OCI-LY1 (cell line): ENCODE results near the gene GORAB.

Experiments used
- EZH2 ChIP-seq: fragments of 200-600 bp; sonication (generic), shearing (Covaris generic); IDR thresholded peaks from 2 replicates; pipeline ENCODE4 v1.8.0; 2017; ENCODE audit warnings: borderline replicate concordance, mixed run types, mild to moderate bottlenecking, antibody characterized with exemption, low read length, moderate library complexity, mixed read lengths
- TF ChIP-seq, protein P1 (sequence below): fragments of 200-600 bp; sonication (generic), shearing (Covaris generic); IDR thresholded peaks from 2 replicates; pipeline ENCODE4 v1.5.1; 2017; ENCODE audit warnings: mild to moderate bottlenecking, antibody characterized with exemption, low read length, moderate library complexity, mixed read lengths

DNA sequence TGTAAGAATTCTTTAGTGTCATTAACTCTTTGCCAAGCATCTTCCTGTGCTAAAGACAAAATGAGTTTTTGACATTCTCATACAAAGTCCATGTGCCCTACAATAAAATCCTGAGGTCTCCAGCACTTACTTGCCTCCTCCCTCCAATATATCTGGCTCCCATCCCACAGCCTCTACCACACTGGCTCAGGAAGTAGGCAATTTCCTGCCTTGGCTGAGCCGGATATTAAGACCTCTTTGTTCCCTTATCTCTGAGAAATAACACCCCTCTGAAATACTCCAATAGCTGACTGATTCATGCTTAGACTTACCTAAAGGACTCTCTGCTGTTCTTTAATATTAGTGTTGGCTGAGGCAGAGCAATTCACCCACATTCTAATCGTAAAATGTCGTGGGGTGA is 37.6 kb upstream of the GORAB start:
- TF ChIP-seq, protein P1, sequence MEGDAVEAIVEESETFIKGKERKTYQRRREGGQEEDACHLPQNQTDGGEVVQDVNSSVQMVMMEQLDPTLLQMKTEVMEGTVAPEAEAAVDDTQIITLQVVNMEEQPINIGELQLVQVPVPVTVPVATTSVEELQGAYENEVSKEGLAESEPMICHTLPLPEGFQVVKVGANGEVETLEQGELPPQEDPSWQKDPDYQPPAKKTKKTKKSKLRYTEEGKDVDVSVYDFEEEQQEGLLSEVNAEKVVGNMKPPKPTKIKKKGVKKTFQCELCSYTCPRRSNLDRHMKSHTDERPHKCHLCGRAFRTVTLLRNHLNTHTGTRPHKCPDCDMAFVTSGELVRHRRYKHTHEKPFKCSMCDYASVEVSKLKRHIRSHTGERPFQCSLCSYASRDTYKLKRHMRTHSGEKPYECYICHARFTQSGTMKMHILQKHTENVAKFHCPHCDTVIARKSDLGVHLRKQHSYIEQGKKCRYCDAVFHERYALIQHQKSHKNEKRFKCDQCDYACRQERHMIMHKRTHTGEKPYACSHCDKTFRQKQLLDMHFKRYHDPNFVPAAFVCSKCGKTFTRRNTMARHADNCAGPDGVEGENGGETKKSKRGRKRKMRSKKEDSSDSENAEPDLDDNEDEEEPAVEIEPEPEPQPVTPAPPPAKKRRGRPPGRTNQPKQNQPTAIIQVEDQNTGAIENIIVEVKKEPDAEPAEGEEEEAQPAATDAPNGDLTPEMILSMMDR: no peak
- TF ChIP-seq EZH2: no peak
